Measurements from ENCODE around the gene ZNF160.

DNA sequence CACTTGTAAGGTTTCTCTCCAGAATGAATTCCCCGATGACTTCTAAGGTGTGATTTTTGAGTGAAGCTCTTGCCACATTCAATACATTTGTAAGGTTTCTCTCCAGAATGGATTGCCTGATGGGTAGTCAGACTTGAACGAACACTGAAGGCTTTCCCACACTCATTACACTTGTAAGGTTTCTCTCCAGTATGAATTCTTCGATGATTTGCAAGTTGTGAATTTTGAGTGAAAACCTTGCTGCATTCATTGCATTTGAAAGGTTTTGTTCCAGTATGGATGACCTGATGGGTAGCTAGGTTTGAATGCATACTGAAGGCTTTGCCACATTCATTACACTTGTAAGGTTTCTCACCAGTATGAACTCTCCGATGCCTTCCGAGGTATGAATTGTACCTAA is 34.4 kb downstream of the ZNF160 start:
- TF ChIP-seq, protein P1, sequence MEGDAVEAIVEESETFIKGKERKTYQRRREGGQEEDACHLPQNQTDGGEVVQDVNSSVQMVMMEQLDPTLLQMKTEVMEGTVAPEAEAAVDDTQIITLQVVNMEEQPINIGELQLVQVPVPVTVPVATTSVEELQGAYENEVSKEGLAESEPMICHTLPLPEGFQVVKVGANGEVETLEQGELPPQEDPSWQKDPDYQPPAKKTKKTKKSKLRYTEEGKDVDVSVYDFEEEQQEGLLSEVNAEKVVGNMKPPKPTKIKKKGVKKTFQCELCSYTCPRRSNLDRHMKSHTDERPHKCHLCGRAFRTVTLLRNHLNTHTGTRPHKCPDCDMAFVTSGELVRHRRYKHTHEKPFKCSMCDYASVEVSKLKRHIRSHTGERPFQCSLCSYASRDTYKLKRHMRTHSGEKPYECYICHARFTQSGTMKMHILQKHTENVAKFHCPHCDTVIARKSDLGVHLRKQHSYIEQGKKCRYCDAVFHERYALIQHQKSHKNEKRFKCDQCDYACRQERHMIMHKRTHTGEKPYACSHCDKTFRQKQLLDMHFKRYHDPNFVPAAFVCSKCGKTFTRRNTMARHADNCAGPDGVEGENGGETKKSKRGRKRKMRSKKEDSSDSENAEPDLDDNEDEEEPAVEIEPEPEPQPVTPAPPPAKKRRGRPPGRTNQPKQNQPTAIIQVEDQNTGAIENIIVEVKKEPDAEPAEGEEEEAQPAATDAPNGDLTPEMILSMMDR (IDR thresholded peaks at IDR 0.05), result no peak
- no peak for TF ChIP-seq POLR2A (IDR thresholded peaks at IDR 0.05)
- TF ChIP-seq POLR2AphosphoS5 (IDR thresholded peaks at IDR 0.05), result no peak
